Sigmoid colon (tissue), 7 donors: ENCODE results near the gene SSBP4. TPM values are rescaled to one million over a fixed set of nuclear protein-coding genes. Genes with fewer than 3 reads are reported as not detected.

ENCODE experiments used
- DNase-seq: peaks from one replicate; pipeline ENCODE4 v3.0.0-alpha.2; 2019
- H3K27ac ChIP-seq, 4 donors: fragments of 200-600 bp; sonication (generic); one replicate each; pipeline ENCODE4 v1.5.1; 2016 to 2019; ENCODE audit warnings: mild to moderate bottlenecking in 1 of 4
- H3K27me3 ChIP-seq, 3 donors: fragments of 200-600 bp; sonication (generic); one replicate each; pipeline ENCODE4 v1.5.1; 2019; ENCODE audit warnings: mild to moderate bottlenecking in 1 of 3
- H3K36me3 ChIP-seq, 4 donors: fragments of 200-600 bp; sonication (generic); one replicate each; pipeline ENCODE4 v1.5.1; 2016 to 2019
- H3K4me1 ChIP-seq, 4 donors: fragments of 200-600 bp; sonication (generic); one replicate each; pipeline ENCODE4 v1.5.1; 2017 to 2019
- H3K4me3 ChIP-seq, 4 donors: fragments of 200-600 bp; sonication (generic); one replicate each; pipeline ENCODE4 v1.5.1; 2017 to 2019; ENCODE audit warnings: mild to moderate bottlenecking in 2 of 4, moderate library complexity in 1 of 4
- H3K9me3 ChIP-seq, 4 donors: fragments of 200-600 bp in 3 of 4; sonication (generic) in 3 of 4; one replicate each; pipeline versions ENCODE4 v1.5.1 to v1.6.1; 2013 to 2019
- CTCF ChIP-seq, 4 experiments: fragments of 450-650 bp in 3 of 4; fragments of 200-600 bp in 1 of 4; IDR thresholded peaks; one replicate each; pipeline ENCODE4 v1.5.1; 2016 to 2019; ENCODE audit warnings: antibody characterized with exemption in 4 of 4, mild to moderate bottlenecking in 3 of 4, moderate library complexity in 2 of 4
- EP300 ChIP-seq, 4 donors: sonication (generic); formaldehyde crosslinking; IDR thresholded peaks; one replicate each; pipeline ENCODE4 v1.6.1; 2017; ENCODE audit warnings: antibody characterized with exemption in 4 of 4
- POLR2A ChIP-seq, 2 donors: fragments of 450-650 bp; IDR thresholded peaks; one replicate each; pipeline ENCODE4 v1.6.1; 2016; ENCODE audit warnings: antibody characterized with exemption in 2 of 2, mild to moderate bottlenecking in 2 of 2, moderate library complexity in 2 of 2
- POLR2AphosphoS5 ChIP-seq, 4 donors: sonication (generic); formaldehyde crosslinking; IDR thresholded peaks; one replicate each; pipeline ENCODE4 v1.6.1; 2017; ENCODE audit warnings: antibody characterized with exemption in 4 of 4
- WGBS, 2 donors: extraction: QIAGEN DNeasy Blood & Tissue Kit; methylation state at CpG; one replicate each; pipeline ENCODE4 v1.1.7; 2013; 5-methylcytosine and 5-hydroxymethylcytosine counted together
- intact Hi-C: fragments of 100-400 bp; cut with DNase I; formaldehyde crosslinking; loops from one replicate; pipeline ENCODE4 v1.15.1; 2023
- polyA plus RNA-seq, 3 donors: library from polyadenylated mRNA; stranded (reverse); fragments of 200-250 nt; gene quantifications; one replicate each; pipeline ENCODE4 v1.2.3, GENCODE V29; 2013
- total RNA-seq, 4 donors: library from RNA; depleted of rRNA; stranded (reverse); fragments of >200 nt; gene quantifications; one replicate each; pipeline ENCODE4 v1.1.0, GENCODE V29; 2016
- donor health status: healthy with polysubstance abuse.
- donor health status: Bipolar disorder and iron deficiency.
- donor health status: healthy.

The SSBP4 gene
- total and polyA plus RNA-seq, 7 donors, result 13.9 to 71.4 (median 52.4) TPM

GRCh38 chr19:18457483-18458331 is 38.5 kb downstream of the SSBP4 start:
- no peaks in the 10 kb centered on the region for H3K27me3 ChIP-seq
- peak overlapping the region; percentile 67 to 92 (median 87) for H3K27ac ChIP-seq
- no peaks in the 10 kb centered on the region for H3K9me3 ChIP-seq
- WGBS, 2 donors, result 91 to 92% methylated on average over 21 of the region's 21 CpGs
- no peak overlapping the region for H3K4me3 ChIP-seq
- H3K4me1 ChIP-seq, result peaks cover 0 to 58% (median 53%) of the 10 kb centered on the region in 4 donors
- intact Hi-C loops, result loop anchor here (5.0 to 10.0 kb wide), 3 partner anchors 47 to 390 kb away; partner anchors contain the start of gene REX1BD
- TF ChIP-seq EP300 (IDR thresholded peaks at IDR 0.05) (no peak), POLR2AphosphoS5 (IDR thresholded peaks at IDR 0.05) (no peak), CTCF (IDR thresholded peaks at IDR 0.05) (no peak)
- peaks cover 0 to 33% (median 7%) of the 10 kb centered on the region in 4 donors for H3K36me3 ChIP-seq
- peak; percentile 63 for DNase-seq

DNA sequence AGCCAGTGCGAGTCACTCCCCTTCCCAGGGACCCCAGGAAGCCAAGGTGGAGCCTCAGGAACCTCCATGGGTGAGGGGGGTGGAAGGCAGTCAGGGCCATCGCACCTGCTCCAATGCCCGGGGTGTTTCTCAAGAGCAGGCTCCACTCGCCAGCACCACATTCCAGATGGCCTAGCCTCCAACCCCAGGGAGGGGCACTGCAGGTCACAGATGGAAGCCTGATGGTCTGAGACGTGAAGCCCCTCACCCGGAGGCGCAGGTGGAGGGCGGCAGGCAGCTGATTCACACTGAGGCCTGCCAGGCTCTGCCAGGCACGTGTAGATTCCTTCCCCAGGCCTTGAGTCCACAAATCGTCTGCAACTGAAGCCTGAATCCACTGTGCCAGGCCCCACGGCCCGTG is 41.7 kb downstream of the SSBP4 start:
- intact Hi-C loops, result loop anchor here (5.0 to 10.0 kb wide), 2 partner anchors 61 to 194 kb away; partner anchors contain the start of gene ELL
- Histone ChIP-seq H3K9me3 (no peaks in the 10 kb centered on the region), H3K4me1 (peaks cover 0 to 83% (median 77%) of the 10 kb centered on the region in 4 donors), H3K36me3 (peaks cover 0 to 24% (median 7%) of the 10 kb centered on the region in 4 donors), H3K27me3 (no peaks in the 10 kb centered on the region), H3K4me3 (no peak overlapping the region), H3K27ac (peak overlapping the region; percentile 74 to 92 (median 87))
- TF ChIP-seq EP300 (IDR thresholded peaks at IDR 0.05) (no peak), POLR2AphosphoS5 (IDR thresholded peaks at IDR 0.05) (no peak), POLR2A (IDR thresholded peaks at IDR 0.05) (no peak), CTCF (IDR thresholded peaks at IDR 0.05) (no peak)
- WGBS, 2 donors, result 87% methylated on average over 12 of the region's 12 CpGs
- peak; percentile 76 for DNase-seq

- TF ChIP-seq POLR2A (IDR thresholded peaks at IDR 0.05) (no peak), CTCF (IDR thresholded peaks at IDR 0.05) (no peak), POLR2AphosphoS5 (IDR thresholded peaks at IDR 0.05) (no peak), EP300 (IDR thresholded peaks at IDR 0.05) (no peak)
- 95 to 97% methylated on average over 22 of the region's 22 CpGs for WGBS, 2 donors
- no peak overlapping the region for H3K4me3 ChIP-seq
- H3K27ac ChIP-seq, result peak overlapping the region; percentile 74 to 92 (median 87)
- peaks cover 0 to 24% (median 7%) of the 10 kb centered on the region in 4 donors for H3K36me3 ChIP-seq
- no peaks in the 10 kb centered on the region for H3K27me3 ChIP-seq
- peaks cover 0 to 85% (median 79%) of the 10 kb centered on the region in 4 donors for H3K4me1 ChIP-seq
- intact Hi-C loops, result loop anchor here (5.0 to 10.0 kb wide), 2 partner anchors 61 to 193 kb away; partner anchors contain the start of gene ELL
- no peaks in the 10 kb centered on the region for H3K9me3 ChIP-seq
- DNase-seq, result peak; percentile 73
Measured at GRCh38 chr19:18461471-18461870, 42.3 kb downstream of the SSBP4 start.

DNA sequence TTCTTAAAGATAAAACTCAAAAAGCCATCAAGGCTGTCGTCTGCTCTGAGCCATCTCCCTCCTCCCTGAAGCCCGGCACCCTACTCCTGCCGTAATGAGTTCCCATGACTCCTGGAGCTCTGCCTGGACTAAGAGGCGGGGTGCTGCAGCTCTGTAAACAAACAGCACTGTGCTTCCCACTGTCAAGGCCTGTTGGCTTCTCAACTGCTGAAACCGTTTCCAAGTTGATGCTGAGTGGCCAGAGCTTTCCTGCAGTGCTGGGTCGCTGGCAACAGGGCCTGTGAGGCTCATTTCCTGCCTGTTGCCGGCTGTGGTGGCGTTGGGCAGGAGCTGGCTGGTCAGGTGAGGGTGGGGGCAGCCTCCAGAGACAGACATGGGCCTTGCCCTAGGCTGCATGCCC is 45.4 kb downstream of the SSBP4 start:
- intact Hi-C loops, result loop anchor here (5.0 to 10.0 kb wide), 2 partner anchors 58 to 190 kb away; partner anchors contain the start of gene ELL

More for the DNA sequence above, 45.4 kb downstream of the SSBP4 start:
- 8 to 16% methylated on average over 8 of the region's 8 CpGs for WGBS, 2 donors
- H3K4me1 ChIP-seq, result peaks cover 0 to 77% (median 68%) of the 10 kb centered on the region in 4 donors
- TF ChIP-seq POLR2A (IDR thresholded peaks at IDR 0.05) (no peak), EP300 (IDR thresholded peaks at IDR 0.05) (peak in 2 of 4 donors; percentile 60 to 77), POLR2AphosphoS5 (IDR thresholded peaks at IDR 0.05) (peak; percentile 64 to 88 (median 74)), CTCF (IDR thresholded peaks at IDR 0.05) (no peak)
- H3K36me3 ChIP-seq, result peaks cover 0 to 14% (median 5%) of the 10 kb centered on the region in 4 donors
- no peaks in the 10 kb centered on the region for H3K27me3 ChIP-seq
- no peaks in the 10 kb centered on the region for H3K9me3 ChIP-seq
- peak overlapping the region; percentile 69 to 92 (median 85) for H3K27ac ChIP-seq
- peak; percentile 98 for DNase-seq
- no peak overlapping the region for H3K4me3 ChIP-seq
